Hematopoietic multipotent progenitor cell treated with erythropoietin and hydrocortisone succinate and interleukin-3 and kit ligand, for 4 days (in vitro differentiated cells): ENCODE measurements around the gene SH3GLB1.

Experiments used
- DNase-seq: peaks from one replicate; pipeline ENCODE4 v3.0.0-alpha.2; 2015

The SH3GLB1 gene

DNA sequence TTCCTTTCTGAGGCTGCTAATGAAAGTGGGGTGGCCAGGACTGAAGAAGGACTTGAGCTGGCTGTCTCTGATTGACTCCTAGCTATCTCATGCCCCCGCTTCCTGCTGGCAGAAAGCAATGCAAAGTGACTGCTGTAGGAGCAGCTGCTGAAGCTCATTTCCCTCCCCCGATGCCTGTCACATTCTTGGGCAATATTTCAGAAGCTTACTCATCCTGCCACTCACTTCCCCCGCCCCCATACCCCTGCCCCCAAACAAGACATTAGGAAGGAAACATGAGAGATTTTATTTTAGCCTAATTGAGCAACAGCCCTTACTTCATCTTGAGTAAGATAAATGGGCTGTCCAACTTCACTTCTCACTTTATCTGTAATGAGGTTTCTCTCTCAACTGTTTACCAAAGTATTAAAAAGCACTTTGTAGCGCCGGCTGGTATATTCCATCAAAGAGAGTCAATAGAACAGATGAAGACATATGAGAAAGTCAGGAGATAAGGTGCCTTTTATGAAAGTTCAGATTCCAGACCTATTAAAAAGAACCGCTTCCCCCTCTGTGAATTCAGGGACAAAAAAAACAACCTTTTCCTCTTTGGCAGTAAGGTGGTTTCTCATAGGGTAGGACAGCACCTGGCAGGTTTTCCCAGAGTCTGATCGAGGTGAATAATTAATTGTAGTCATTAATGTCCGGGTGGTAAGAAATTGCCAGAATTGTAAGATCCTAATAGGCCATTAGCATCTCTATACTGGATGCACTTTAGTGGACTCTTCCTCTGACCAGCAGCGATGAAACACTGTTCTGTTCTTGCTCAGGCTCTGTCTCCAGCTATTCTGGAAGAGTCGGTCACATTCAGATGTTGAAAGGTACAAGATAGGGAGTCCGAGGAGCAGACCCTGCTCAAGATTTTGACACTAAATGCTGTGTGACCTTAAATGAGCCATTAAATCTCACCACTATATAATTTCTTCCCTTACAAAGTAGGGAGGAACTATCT, 70.2 kb downstream of the SH3GLB1 start:
- DNase-seq, result peak; percentile 94

- peak; percentile 50 for DNase-seq
Measured at GRCh38 chr1:86775395-86775794, 71.0 kb downstream of the SH3GLB1 start.

- DNase-seq, result no peak
Measured at GRCh38 chr1:86776108-86776507, 71.7 kb downstream of the SH3GLB1 start.

- DNase-seq, result no peak
Measured at GRCh38 chr1:86778569-86779239, 74.3 kb downstream of the SH3GLB1 start.

DNA sequence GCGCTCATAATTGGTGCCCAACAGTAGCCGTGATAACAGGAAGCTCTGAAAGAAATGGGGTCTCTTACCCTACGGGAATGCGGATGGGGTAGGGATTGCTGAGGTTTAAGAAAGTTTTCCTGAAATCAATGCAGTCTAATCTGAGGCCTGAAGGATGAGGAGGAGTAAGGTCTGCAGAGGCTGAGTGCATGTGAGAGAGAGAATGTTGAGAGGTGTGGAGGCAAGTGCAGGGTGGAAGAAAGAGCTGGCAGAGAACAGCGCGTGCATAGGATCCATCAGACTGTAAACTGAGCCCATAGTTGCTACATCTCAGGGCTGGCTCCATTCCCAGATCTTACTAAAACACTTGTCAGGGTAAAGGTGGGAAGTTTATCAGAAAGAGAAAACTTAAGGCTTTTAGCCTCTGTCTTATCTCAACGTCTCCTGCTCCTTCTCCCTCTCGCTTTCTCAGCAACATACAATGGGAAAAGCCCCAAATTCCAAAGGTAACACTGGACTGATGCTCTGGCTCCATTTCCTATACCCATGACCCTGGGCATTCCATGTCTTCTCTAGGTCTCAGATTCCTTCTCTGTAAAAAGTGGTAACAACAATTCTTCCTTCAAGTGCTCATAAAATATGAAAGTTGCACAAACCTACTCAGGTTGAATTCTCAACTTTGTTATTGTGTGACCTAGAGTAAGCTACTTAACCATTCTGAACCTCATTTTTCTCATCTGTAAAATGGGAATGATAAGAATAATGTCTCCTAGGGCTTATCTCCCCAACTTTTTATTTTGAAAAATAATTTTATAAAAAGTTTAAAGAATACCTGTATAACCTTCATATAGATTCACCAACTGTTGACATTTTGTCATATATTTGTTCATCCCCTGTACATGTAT, 75.2 kb downstream of the SH3GLB1 start:
- no peak for DNase-seq

GRCh38 chr1:86782482-86782881, 78.1 kb downstream of the SH3GLB1 start:
- no peak for DNase-seq

- DNase-seq, result no peak
Measured at GRCh38 chr1:86787621-86788020, 83.2 kb downstream of the SH3GLB1 start.

DNA sequence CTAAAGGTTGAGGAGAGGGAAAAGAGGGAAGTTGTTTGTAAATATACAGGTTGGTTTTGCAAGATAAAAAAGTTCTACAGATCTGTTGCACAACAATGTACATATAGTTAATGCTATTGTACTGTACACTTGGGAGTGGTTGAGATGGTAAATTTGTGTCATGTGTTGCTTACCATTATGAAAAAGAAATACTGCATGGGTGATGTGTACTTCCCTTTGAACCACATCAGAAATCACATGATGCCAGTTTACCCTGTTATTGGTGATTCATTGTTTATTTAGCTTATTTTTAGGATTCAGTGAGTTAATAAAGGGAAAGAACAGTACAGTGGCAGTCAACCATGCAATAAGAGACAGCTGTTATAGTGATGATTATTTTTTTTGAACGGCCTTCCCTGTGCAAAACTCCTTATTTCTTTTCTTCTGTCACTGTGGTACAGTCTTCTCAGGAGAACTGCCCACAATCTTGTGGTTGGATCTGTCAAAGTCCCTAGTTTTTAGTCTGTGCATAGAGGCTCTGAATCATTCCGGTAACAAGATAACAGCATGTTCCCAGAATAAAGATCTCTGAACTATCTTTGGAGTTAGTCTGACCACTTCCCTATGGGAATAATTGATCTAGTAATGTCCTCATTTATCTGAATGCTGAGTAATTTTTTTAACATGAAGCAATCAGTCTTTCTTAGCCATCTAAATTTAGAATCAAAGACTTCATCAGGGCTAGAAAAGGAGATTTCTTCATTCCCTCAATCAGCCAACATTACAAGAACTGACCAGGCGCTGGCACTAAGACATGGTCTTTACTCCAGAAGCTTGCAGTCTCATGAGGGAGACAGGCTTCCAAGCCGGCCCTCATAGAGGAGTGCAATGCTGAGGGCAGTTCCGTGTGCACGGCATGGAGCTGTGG, 84.2 kb downstream of the SH3GLB1 start:
- peak; percentile 71 for DNase-seq

- no peak for DNase-seq
Measured at GRCh38 chr1:86795316-86795715, 90.9 kb downstream of the SH3GLB1 start.
